Adrenal gland (tissue), 12 donors: ENCODE results near the gene CCDC57. TPM values are rescaled to one million over a fixed set of nuclear protein-coding genes. Genes with fewer than 3 reads are reported as not detected.

ENCODE experiments used
- DNase-seq, 7 donors: peaks; one replicate each; pipeline ENCODE4 v3.0.0-alpha.2; 2019 to 2020
- H3K27ac ChIP-seq, 5 donors: fragments of 200-600 bp; sonication (generic) in 4 of 5; 1 replicate in 3 of 5; 2 replicates in 2 of 5; pipeline versions ENCODE4 v1.5.1 to v1.8.0; 2016 to 2020; ENCODE audit warnings: mild to moderate bottlenecking in 1 of 5
- H3K27me3 ChIP-seq: fragments of 200-600 bp; 2 replicates; pipeline ENCODE4 v1.8.0; 2021
- H3K36me3 ChIP-seq, 2 donors: fragments of 200-600 bp; replicated peaks in 1 of 2; 1 replicate in 1 of 2; 2 replicates in 1 of 2; pipeline versions ENCODE4 v1.5.1 to v1.8.0; 2018 to 2022
- H3K4me1 ChIP-seq, 2 donors: fragments of 200-600 bp; replicated peaks in 1 of 2; 1 replicate in 1 of 2; 2 replicates in 1 of 2; pipeline versions ENCODE4 v1.5.1 to v1.8.0; 2018 to 2021
- H3K4me3 ChIP-seq, 4 donors: fragments of 200-600 bp; sonication (generic) in 3 of 4; one replicate each; pipeline ENCODE4 v1.5.1; 2016 to 2018
- H3K9me3 ChIP-seq, 3 donors: fragments of 200-600 bp; sonication (generic) in 1 of 3; replicated peaks in 1 of 3; 1 replicate in 2 of 3; 2 replicates in 1 of 3; pipeline versions ENCODE4 v1.5.1 to v1.8.0; 2016 to 2021
- CTCF ChIP-seq, 6 experiments: fragments of 450-650 bp in 4 of 6; fragments of 200-600 bp in 2 of 6; sonication (generic) in 1 of 6; IDR thresholded peaks; 1 replicate in 5 of 6; 2 replicates in 1 of 6; pipeline versions ENCODE4 v1.5.1 to v1.8.0; 2016 to 2021; ENCODE audit warnings: antibody characterized with exemption in 6 of 6, mild to moderate bottlenecking in 2 of 6, moderate library complexity in 1 of 6
- POLR2A ChIP-seq, 2 donors: fragments of 450-650 bp; IDR thresholded peaks; one replicate each; pipeline ENCODE4 v1.6.1; 2017; ENCODE audit warnings: antibody characterized with exemption in 2 of 2, mild to moderate bottlenecking in 2 of 2, moderate library complexity in 1 of 2
- WGBS, 4 donors: extraction: QIAGEN DNeasy Blood & Tissue Kit in 2 of 4; methylation state at CpG; one replicate each; pipeline versions ENCODE4 v1.1.5 to v1.1.7; 2013 to 2017; 5-methylcytosine and 5-hydroxymethylcytosine counted together
- intact Hi-C, 2 donors: fragments of 100-400 bp; cut with DNase I; formaldehyde crosslinking; loops; one replicate each; pipeline versions ENCODE4 v1.14.1 to v1.15.0; 2022 to 2023
- polyA plus RNA-seq, 3 donors: library from polyadenylated mRNA; stranded (reverse); fragments of 200-250 nt in 2 of 3; fragments of 350-450 nt in 1 of 3; fragmentation: Illumina TruSeq in 1 of 3; extraction: RNeasy Lipid Tissue Mini Kit (QIAGEN cat#74804) in 1 of 3; gene quantifications; one replicate each; pipeline ENCODE4 v1.2.3, GENCODE V29; 2013 to 2014
- total RNA-seq, 9 donors: library from RNA; depleted of rRNA in 4 of 9; stranded (reverse); fragments of >200 nt in 4 of 9; fragments of 120-200 nt in 1 of 9; fragmentation: NEBNext Ultra II Directional in 1 of 9; extraction: Animal tissue kit (Norgen Biotek cat#: 25700) in 1 of 9; gene quantifications; one replicate each; pipeline versions ENCODE4 v1.1.0 to v1.2.4, GENCODE V29; 2013 to 2023
- donor health status: healthy with polysubstance abuse.
- donor health status: Bipolar disorder and iron deficiency.
- donor health status: DM: yes; HTN: yes; CAD: no.
- donor health status: DM: no; HTN: no; CAD: no.
- donor health status: DM: no; HTN: no; CAD: no.
- donor health status: DM: yes; HTN: yes; CAD: no.

The CCDC57 gene
- total and polyA plus RNA-seq, 12 donors, result 7.1 to 275 (median 28.8) TPM

DNA sequence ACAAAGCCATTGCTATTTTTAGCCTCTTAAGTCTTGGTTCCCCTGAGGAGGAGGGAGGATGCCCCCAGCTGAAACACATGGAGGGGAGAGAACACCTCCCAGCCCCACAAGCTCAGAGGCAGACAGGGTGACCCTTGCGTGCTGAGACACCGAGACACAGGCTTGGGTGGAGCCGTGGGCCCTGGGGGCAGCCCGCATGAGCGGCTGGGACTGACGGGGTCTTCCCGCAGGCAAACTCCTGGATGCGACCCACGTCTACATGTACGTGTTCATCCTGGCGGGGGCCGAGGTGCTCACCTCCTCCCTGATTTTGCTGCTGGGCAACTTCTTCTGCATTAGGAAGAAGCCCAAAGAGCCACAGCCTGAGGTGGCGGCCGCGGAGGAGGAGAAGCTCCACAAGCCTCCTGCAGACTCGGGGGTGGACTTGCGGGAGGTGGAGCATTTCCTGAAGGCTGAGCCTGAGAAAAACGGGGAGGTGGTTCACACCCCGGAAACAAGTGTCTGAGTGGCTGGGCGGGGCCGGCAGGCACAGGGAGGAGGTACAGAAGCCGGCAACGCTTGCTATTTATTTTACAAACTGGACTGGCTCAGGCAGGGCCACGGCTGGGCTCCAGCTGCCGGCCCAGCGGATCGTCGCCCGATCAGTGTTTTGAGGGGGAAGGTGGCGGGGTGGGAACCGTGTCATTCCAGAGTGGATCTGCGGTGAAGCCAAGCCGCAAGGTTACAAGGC is 26.0 kb upstream of the CCDC57 start:
- peak overlapping the region in 2 of 5 donors; percentile 88 to 89 for H3K27ac ChIP-seq
- TF ChIP-seq POLR2A (IDR thresholded peaks at IDR 0.05), result peak in 1 of 2 donors; percentile 21
- no peak for TF ChIP-seq CTCF (IDR thresholded peaks at IDR 0.05)
- H3K36me3 ChIP-seq, result peaks cover 0 to 22% of the 10 kb centered on the region in 2 donors
- WGBS, 4 donors, result 52 to 66% (median 63%) methylated on average over 17 to 33 of the region's 33 CpGs
- H3K4me1 ChIP-seq, result peaks cover 54 to 73% of the 10 kb centered on the region in 2 donors
- intact Hi-C loops, result loop anchor here (2.0 to 5.0 kb wide), 2 partner anchors 82 to 84 kb away; no protein-coding TSS in a partner anchor
- peak in 6 of 7 donors; percentile 43 to 89 (median 66) for DNase-seq
- H3K4me3 ChIP-seq, result no peak overlapping the region
- no peaks in the 10 kb centered on the region for H3K27me3 ChIP-seq
- H3K9me3 ChIP-seq, result no peaks in the 10 kb centered on the region

DNA sequence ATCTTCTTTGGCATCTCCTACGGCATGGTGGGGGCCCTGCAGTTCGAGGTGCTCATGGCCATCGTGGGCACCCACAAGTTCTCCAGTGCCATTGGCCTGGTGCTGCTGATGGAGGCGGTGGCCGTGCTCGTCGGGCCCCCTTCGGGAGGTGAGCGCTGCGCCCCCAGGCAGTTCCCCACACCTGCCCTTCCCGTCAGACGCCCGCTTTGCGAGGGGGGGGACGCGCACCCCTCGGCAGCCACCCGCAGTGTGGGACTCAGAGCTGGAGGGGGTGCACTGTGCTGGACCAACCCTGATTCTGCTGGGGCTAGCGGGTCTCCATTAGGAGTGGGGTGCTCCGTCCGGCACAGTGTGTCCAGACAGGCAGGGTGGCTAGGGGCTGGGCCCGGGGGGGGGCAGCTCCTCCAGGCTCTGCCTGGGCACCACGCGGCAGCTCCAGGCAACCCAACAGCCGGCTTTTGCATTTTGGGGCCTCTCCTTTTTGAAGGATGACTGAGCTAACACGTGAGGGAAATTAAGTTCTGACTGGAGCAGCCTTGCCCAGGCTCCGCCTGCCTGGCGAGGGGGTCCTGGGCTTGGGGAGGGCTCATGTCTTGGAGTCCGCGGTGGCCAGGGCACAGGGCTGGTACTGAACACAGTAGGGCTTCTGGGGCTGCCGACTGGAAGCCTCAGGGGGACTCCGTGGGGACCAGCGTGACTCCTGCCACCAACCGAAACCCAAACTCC is 25.3 kb upstream of the CCDC57 start:
- DNase-seq, result peak in 2 of 7 donors; percentile 15 to 34
- peak overlapping the region in 2 of 5 donors; percentile 88 to 89 for H3K27ac ChIP-seq

GRCh38 chr17:82237083-82237745 is 24.6 kb upstream of the CCDC57 start:
- Histone ChIP-seq H3K36me3 (peaks cover 0 to 13% of the 10 kb centered on the region in 2 donors), H3K4me3 (no peak overlapping the region), H3K9me3 (no peaks in the 10 kb centered on the region), H3K4me1 (peaks cover 42 to 62% of the 10 kb centered on the region in 2 donors), H3K27ac (peak overlapping the region in 2 of 5 donors; percentile 29 to 60), H3K27me3 (no peaks in the 10 kb centered on the region)
- TF ChIP-seq CTCF (IDR thresholded peaks at IDR 0.05) (no peak), POLR2A (IDR thresholded peaks at IDR 0.05) (no peak)
- intact Hi-C loops, result loop anchor here in 1 of 2 donors (5.0 kb wide), 1 partner anchor 85 kb away; no protein-coding TSS in a partner anchor
- 91 to 96% (median 93%) methylated on average over 19 to 59 of the region's 59 CpGs for WGBS, 4 donors
- DNase-seq, result peak in 3 of 7 donors; percentile 15 to 35 (median 34)

More for the DNA sequence above, 25.3 kb upstream of the CCDC57 start:
- no peak overlapping the region for H3K4me3 ChIP-seq
- WGBS, 4 donors, result 74 to 88% (median 84%) methylated on average over 5 to 34 of the region's 34 CpGs
- H3K27me3 ChIP-seq, result no peaks in the 10 kb centered on the region
- no peaks in the 10 kb centered on the region for H3K9me3 ChIP-seq
- TF ChIP-seq CTCF (IDR thresholded peaks at IDR 0.05) (no peak), POLR2A (IDR thresholded peaks at IDR 0.05) (no peak)
- intact Hi-C loops, result loop anchor here (2.0 to 5.0 kb wide), 2 partner anchors 83 to 84 kb away; no protein-coding TSS in a partner anchor
- H3K36me3 ChIP-seq, result peaks cover 0 to 15% of the 10 kb centered on the region in 2 donors
- peaks cover 49 to 65% of the 10 kb centered on the region in 2 donors for H3K4me1 ChIP-seq
